Natural killer cell treated with Interleukin-12 subunit alpha and Interleukin-12 subunit beta and Interleukin-15 and Interleukin-18, amount 100 ng/mL, for 72 hours (primary cell): ENCODE data around the gene SSTR5. TPM values are rescaled to one million over a fixed set of nuclear protein-coding genes. Genes with fewer than 3 reads are reported as not detected.

Experiments
- ATAC-seq, 2 donors: fragments of 150-1000 bp; cut with Tn5 transposase in 1 of 2; sonication (Bioruptor Pico), chemical (Tn5 transposase) in 1 of 2; 2 replicates each; pipeline ENCODE4 v1.10.0; 2021
- DNase-seq: peaks from one replicate; pipeline ENCODE4 v3.0.0; 2022; ENCODE audit warnings: low spot score
- H3K27ac Mint-ChIP-seq, 2 donors: 1 replicate in 1 of 2; 2 replicates in 1 of 2; pipeline ENCODE4 v1.8.0; 2022; ENCODE audit warnings: mixed read lengths in 2 of 2, mild to moderate bottlenecking in 1 of 2, moderate library complexity in 1 of 2
- H3K27me3 Mint-ChIP-seq, 2 donors: 1 replicate in 1 of 2; 2 replicates in 1 of 2; pipeline ENCODE4 v1.8.0; 2022; ENCODE audit warnings: mixed read lengths in 2 of 2
- H3K36me3 Mint-ChIP-seq: one replicate; pipeline ENCODE4 v1.8.0; 2022; ENCODE audit warnings: mixed read lengths
- H3K4me1 Mint-ChIP-seq, 2 donors: 1 replicate in 1 of 2; 2 replicates in 1 of 2; pipeline ENCODE4 v1.8.0; 2022; ENCODE audit warnings: low read depth in 2 of 2, mixed read lengths in 2 of 2, mild to moderate bottlenecking in 1 of 2
- H3K4me3 Mint-ChIP-seq: one replicate; pipeline ENCODE4 v1.8.0; 2022; ENCODE audit warnings: mixed read lengths
- H3K9me3 Mint-ChIP-seq: 2 replicates; pipeline ENCODE4 v1.8.0; 2022; ENCODE audit warnings: mixed read lengths
- total RNA-seq, 2 donors: library from RNA; stranded (reverse); gene quantifications; one replicate each; pipeline ENCODE4 v1.2.3, GENCODE V29; 2022

Gene SSTR5
- total RNA-seq, 2 donors from 2014 or later, result not detected

DNA sequence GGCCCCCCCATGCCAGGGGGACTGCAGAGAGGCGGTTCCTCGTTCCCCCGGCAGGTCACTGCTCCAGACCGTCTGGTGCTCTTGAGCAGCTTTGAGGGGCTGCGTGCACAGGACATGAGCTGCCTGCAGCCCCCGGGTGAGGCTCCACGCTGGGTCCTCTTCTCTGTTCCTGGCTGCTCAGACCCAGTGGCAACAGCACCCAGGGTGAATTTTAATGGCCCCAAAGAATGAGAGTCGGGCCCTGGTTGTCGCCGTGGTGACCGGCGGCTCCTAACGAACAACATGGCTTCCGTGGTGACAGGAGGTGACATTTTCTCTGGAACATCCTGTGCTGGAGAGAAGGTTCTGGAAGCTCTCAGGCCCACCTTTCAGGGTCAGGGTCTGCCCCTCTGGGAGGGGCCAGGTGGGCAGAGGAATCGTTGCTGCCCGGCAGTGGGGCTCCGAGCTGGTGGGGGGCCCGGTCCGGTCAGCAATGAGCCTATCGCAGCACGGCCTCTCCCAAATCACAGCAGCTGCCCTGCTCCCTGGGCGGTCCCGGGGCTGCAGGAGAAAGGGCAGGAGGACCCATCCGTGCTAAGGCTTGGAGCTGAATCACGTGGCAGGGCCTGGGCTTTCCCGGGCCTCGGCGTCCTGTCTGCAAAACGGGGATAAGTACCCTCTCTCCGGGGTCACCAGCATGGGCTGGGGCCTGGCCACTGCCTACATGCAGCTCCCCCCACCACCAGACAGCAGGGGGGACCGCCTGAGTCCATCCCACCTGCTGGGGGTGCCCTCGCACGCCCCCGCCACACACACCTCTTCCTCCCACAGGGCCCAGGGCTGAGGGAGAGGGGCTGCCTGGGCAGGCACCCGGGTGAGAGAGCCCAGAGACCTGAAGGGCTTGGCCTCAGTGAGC lies 26.9 kb downstream of the SSTR5 start:
- H3K27me3 Mint-ChIP-seq, result no peaks in the 10 kb centered on the region
- DNase-seq (no peak), ATAC-seq (no peak)
- H3K9me3 Mint-ChIP-seq, result no peaks in the 10 kb centered on the region
- no peaks in the 10 kb centered on the region for H3K36me3 Mint-ChIP-seq
- no peak overlapping the region for H3K4me3 Mint-ChIP-seq
- no peak overlapping the region for H3K27ac Mint-ChIP-seq
- H3K4me1 Mint-ChIP-seq, result no peaks in the 10 kb centered on the region

GRCh38 chr16:1100084-1100800 lies 27.7 kb downstream of the SSTR5 start:
- H3K27me3 Mint-ChIP-seq, result no peaks in the 10 kb centered on the region
- no peaks in the 10 kb centered on the region for H3K9me3 Mint-ChIP-seq
- no peak overlapping the region for H3K4me3 Mint-ChIP-seq
- no peak for DNase-seq
- H3K4me1 Mint-ChIP-seq, result no peaks in the 10 kb centered on the region
- no peak overlapping the region for H3K27ac Mint-ChIP-seq
- ATAC-seq, result no peak
- no peaks in the 10 kb centered on the region for H3K36me3 Mint-ChIP-seq

- Mint-ChIP-seq H3K27me3 (no peaks in the 10 kb centered on the region), H3K4me3 (no peak overlapping the region), H3K4me1 (no peaks in the 10 kb centered on the region), H3K36me3 (no peaks in the 10 kb centered on the region), H3K27ac (no peak overlapping the region), H3K9me3 (no peaks in the 10 kb centered on the region)
- no peak for DNase-seq
- no peak for ATAC-seq
These were observed 28.6 kb downstream of the SSTR5 start for GRCh38 chr16:1101133-1101532.

DNA sequence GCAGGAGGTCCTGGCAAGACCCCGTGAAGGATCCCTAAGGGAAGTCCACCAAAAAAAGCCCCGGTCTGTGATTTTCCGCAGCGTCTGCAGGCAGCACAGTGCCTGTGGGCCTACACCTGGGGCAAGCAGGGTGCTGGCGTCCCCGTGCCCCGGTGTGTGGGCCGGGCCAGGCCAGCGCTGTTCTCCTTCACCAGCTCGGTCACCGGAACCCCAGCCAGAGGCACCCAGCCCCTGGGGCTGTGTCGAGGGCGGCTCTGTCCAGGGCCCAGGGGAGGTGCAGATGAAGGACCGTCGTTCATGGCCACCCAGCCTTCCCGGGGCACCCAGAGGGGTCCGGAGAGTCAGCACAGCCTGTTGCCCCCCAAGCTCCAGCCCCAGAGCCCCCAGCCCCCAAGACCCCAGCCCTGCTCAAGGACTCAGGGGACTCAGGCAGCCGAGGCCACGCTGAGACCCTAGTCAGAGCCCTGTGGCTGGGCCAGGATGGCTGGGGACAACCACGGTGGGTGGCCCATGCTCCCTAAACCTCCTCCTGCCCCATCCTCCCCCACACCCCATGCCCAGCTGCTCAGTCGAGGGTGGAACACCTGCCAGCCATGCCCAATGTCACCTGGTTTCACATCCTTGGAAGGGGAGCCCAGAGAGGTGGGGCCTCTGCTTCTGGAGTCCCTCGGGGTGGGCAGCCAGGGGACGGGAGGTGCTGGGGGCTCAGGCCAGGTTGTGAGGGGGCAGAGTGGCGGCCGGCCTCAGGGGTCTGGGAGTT lies 29.2 kb downstream of the SSTR5 start:
- no peaks in the 10 kb centered on the region for H3K36me3 Mint-ChIP-seq
- H3K9me3 Mint-ChIP-seq, result no peaks in the 10 kb centered on the region
- H3K4me3 Mint-ChIP-seq, result no peak overlapping the region
- H3K27me3 Mint-ChIP-seq, result no peaks in the 10 kb centered on the region
- DNase-seq (no peak), ATAC-seq (no peak)
- H3K4me1 Mint-ChIP-seq, result no peaks in the 10 kb centered on the region
- H3K27ac Mint-ChIP-seq, result no peak overlapping the region

GRCh38 chr16:1102333-1102700 lies 29.8 kb downstream of the SSTR5 start:
- Mint-ChIP-seq H3K27ac (no peak overlapping the region), H3K4me1 (no peaks in the 10 kb centered on the region), H3K9me3 (no peaks in the 10 kb centered on the region), H3K36me3 (no peaks in the 10 kb centered on the region), H3K4me3 (no peak overlapping the region), H3K27me3 (no peaks in the 10 kb centered on the region)
- ATAC-seq (no peak), DNase-seq (no peak)

- Mint-ChIP-seq H3K27me3 (no peaks in the 10 kb centered on the region), H3K4me1 (no peaks in the 10 kb centered on the region), H3K36me3 (no peaks in the 10 kb centered on the region), H3K27ac (no peak overlapping the region), H3K4me3 (no peak overlapping the region), H3K9me3 (no peaks in the 10 kb centered on the region)
- no peak for DNase-seq
- peak; percentile 58 to 76 for ATAC-seq
These were observed 30.5 kb downstream of the SSTR5 start for GRCh38 chr16:1102921-1103635.

GRCh38 chr16:1103636-1103980 lies 31.1 kb downstream of the SSTR5 start:
- DNase-seq, result no peak
- H3K4me1 Mint-ChIP-seq, result no peaks in the 10 kb centered on the region
- no peak overlapping the region for H3K27ac Mint-ChIP-seq

DNA sequence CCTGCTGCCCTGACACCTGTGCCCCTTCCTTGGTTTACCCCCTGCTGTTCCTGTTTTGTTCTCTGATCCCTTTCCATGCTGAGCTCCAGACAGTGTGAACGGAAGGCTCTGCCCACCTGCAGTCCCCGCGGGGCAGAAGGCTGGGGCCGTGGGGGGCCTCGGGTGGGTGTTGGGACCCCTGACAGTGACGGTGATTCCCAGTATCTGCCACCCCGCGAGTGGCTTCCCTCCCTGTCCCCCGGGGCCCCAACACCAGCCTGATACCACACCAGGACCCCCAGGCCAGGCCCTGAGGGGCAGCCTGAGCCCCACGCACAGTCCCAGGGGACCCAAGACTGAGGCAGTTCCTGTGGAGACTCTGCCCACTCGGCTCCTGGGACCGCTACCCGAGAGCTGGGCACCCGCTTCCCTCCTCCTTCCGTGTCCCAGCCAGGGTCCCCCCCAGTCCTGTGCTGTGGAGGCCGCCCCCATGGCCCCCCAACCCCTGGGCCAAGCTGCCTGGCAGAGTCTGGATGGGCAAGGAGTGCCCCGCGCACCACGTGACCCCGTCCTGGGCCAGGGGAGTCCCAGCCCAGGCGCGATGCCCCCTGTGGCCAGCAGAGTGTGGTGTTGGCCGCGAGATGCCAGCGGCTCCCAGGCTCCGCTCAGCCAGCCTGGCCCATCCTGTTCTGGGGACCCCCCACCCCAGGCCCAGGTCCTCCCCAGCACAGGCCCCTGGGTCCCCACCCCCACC lies 33.5 kb downstream of the SSTR5 start:
- H3K27me3 Mint-ChIP-seq, result peaks cover 0 to 6% of the 10 kb centered on the region in 2 donors
- DNase-seq (no peak), ATAC-seq (peak in 1 of 2 donors; percentile 49)
- no peak overlapping the region for H3K27ac Mint-ChIP-seq
- H3K4me3 Mint-ChIP-seq, result no peak overlapping the region
- H3K36me3 Mint-ChIP-seq, result no peaks in the 10 kb centered on the region
- no peaks in the 10 kb centered on the region for H3K9me3 Mint-ChIP-seq
- no peaks in the 10 kb centered on the region for H3K4me1 Mint-ChIP-seq

More at GRCh38 chr16:1103636-1103980, 31.1 kb downstream of the SSTR5 start:
- Mint-ChIP-seq H3K36me3 (no peaks in the 10 kb centered on the region), H3K27me3 (no peaks in the 10 kb centered on the region), H3K9me3 (no peaks in the 10 kb centered on the region), H3K4me3 (no peak overlapping the region)
- ATAC-seq, result no peak

DNA sequence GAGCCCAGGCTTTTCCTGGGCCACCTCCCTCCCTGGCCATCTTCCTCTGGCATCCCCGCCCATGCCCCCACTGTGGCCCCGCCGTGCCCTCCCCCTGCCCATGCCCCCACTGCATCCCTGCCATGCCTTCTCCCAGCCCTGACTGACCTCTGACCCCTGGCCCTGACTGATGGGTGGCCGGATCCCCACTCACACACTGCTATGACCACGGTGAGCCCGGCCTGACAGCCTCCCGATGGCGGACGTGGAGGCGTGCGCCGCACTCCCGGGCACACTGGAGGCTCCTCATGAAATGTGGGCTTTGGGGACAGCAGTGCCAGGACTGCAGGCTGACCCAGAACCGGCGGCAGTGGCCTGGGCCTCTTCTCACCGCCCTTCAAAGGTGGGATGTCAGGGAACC lies 34.1 kb downstream of the SSTR5 start:
- no peaks in the 10 kb centered on the region for H3K4me1 Mint-ChIP-seq
- ATAC-seq (no peak), DNase-seq (no peak)
- no peaks in the 10 kb centered on the region for H3K9me3 Mint-ChIP-seq
- no peaks in the 10 kb centered on the region for H3K36me3 Mint-ChIP-seq
- H3K27me3 Mint-ChIP-seq, result peaks cover 0 to 6% of the 10 kb centered on the region in 2 donors
- H3K27ac Mint-ChIP-seq, result no peak overlapping the region
- no peak overlapping the region for H3K4me3 Mint-ChIP-seq

DNA sequence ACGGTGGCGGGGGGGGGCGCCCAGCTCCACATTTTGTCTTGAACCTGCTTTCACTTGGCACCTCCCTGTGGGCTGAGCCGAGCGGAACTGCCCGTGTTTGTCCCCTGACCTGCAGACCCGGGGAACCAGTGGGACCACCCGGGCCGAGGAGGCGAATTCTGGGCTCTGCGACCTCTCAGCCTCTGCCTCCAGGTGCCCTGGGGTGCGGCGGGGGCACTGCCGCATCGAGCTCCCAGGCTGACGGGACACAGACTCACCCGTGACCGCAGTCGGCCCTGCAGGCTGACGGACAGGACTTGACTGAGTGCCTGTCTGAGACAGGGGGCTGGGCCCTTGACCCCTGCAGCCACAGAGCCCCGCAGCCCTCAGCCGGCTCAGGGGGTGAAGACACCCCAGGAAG lies 34.6 kb downstream of the SSTR5 start:
- H3K36me3 Mint-ChIP-seq, result no peaks in the 10 kb centered on the region
- H3K27ac Mint-ChIP-seq, result no peak overlapping the region
- no peak for DNase-seq
- H3K27me3 Mint-ChIP-seq, result peaks cover 0 to 6% of the 10 kb centered on the region in 2 donors
- no peaks in the 10 kb centered on the region for H3K4me1 Mint-ChIP-seq
- H3K9me3 Mint-ChIP-seq, result no peaks in the 10 kb centered on the region
- no peak for ATAC-seq
- H3K4me3 Mint-ChIP-seq, result no peak overlapping the region

DNA sequence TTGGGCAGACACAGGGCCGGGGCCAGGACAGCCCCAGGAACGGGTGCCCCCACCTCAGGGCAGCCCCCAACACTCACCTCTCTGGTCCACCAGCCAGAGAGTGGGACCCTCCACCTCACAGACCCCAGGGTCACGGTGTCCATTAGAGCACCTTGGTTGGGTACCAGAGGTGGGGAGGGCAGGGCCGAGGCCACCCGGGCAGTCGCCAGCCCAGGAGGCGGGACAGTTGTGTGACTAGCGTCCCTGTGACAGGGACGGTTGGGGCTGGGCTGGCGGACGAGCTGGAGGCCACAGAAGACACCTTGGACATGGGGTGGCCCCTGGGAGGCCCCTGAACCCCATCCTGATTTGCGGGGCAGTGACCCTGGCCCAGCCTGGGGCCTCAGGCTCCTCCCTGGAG lies 35.2 kb downstream of the SSTR5 start:
- no peak overlapping the region for H3K4me3 Mint-ChIP-seq
- no peaks in the 10 kb centered on the region for H3K4me1 Mint-ChIP-seq
- ATAC-seq (no peak), DNase-seq (no peak)
- H3K27ac Mint-ChIP-seq, result no peak overlapping the region
- no peaks in the 10 kb centered on the region for H3K9me3 Mint-ChIP-seq
- H3K27me3 Mint-ChIP-seq, result peaks cover 0 to 6% of the 10 kb centered on the region in 2 donors
- no peaks in the 10 kb centered on the region for H3K36me3 Mint-ChIP-seq

- Mint-ChIP-seq H3K27ac (no peak overlapping the region), H3K36me3 (no peaks in the 10 kb centered on the region), H3K9me3 (no peaks in the 10 kb centered on the region), H3K27me3 (peaks cover 0 to 6% of the 10 kb centered on the region in 2 donors), H3K4me3 (no peak overlapping the region), H3K4me1 (no peaks in the 10 kb centered on the region)
- no peak for ATAC-seq
- DNase-seq, result no peak
These were observed 36.0 kb downstream of the SSTR5 start for GRCh38 chr16:1108299-1109252.
